HG03442 (cell line): ENCODE measurements around the gene NCMAP.
"Not testable (repeated sequence)": the region's sequence is repeated elsewhere in the genome, so short reads cannot be mapped to it uniquely, and the experiment has no call there.

ENCODE experiments used
- ATAC-seq: cut with Tn5 transposase; IDR thresholded peaks from one replicate; pipeline ENCODE4 v1.9.1; 2021; ENCODE audit warnings: mild to moderate bottlenecking, moderate library complexity; ENCODE audit not compliant: unreplicated experiment

The NCMAP gene

GRCh38 chr1:24541711-24542346 is 14.1 kb upstream of the NCMAP start:
- no peak for ATAC-seq

- ATAC-seq: no peak
Observed at GRCh38 chr1:24544239-24544638, 11.6 kb upstream of the NCMAP start.

GRCh38 chr1:24545662-24546061 is 10.2 kb upstream of the NCMAP start:
- ATAC-seq: no peak

GRCh38 chr1:24547195-24547594 is 8.7 kb upstream of the NCMAP start:
- no peak for ATAC-seq

- ATAC-seq: no peak
Observed at GRCh38 chr1:24548070-24548469, 7.8 kb upstream of the NCMAP start.

GRCh38 chr1:24549210-24549609 is 6.7 kb upstream of the NCMAP start:
- not testable (repeated sequence) for ATAC-seq

- ATAC-seq: no peak
Observed at GRCh38 chr1:24551290-24551959, 4.5 kb upstream of the NCMAP start.

GRCh38 chr1:24551960-24552571 is 3.8 kb upstream of the NCMAP start:
- ATAC-seq: no peak

GRCh38 chr1:24553931-24554330 is 2.0 kb upstream of the NCMAP start:
- ATAC-seq: no peak

GRCh38 chr1:24554714-24555113 is 1.2 kb upstream of the NCMAP start:
- no peak for ATAC-seq

- ATAC-seq: no peak
Observed at GRCh38 chr1:24556414-24556795, 518 bp downstream of the NCMAP start.

GRCh38 chr1:24557220-24557619 is 1.3 kb downstream of the NCMAP start:
- ATAC-seq: no peak

GRCh38 chr1:24557711-24558131 is 1.8 kb downstream of the NCMAP start:
- no peak for ATAC-seq

- ATAC-seq: no peak
Observed at GRCh38 chr1:24558455-24558854, 2.6 kb downstream of the NCMAP start.

- no peak for ATAC-seq
Observed at GRCh38 chr1:24558902-24559791, 3.3 kb downstream of the NCMAP start.

- ATAC-seq: no peak
Observed at GRCh38 chr1:24560361-24560760, 4.5 kb downstream of the NCMAP start.

GRCh38 chr1:24562625-24563024 is 6.7 kb downstream of the NCMAP start:
- no peak for ATAC-seq

- no peak for ATAC-seq
Observed at GRCh38 chr1:24564695-24565094, 8.8 kb downstream of the NCMAP start.

- no peak for ATAC-seq
Observed at GRCh38 chr1:24566236-24566867, 10.5 kb downstream of the NCMAP start.

GRCh38 chr1:24567792-24568388 is 12.0 kb downstream of the NCMAP start:
- no peak for ATAC-seq
